Gastrocnemius medialis (tissue), 4 donors: ENCODE measurements around the gene CDK18. TPM values are rescaled to one million over a fixed set of nuclear protein-coding genes. Genes with fewer than 3 reads are reported as not detected.
A peak's percentile ranks its signal among the peaks of the same experiment; 100 is the strongest.

Source experiments
- ATAC-seq, 2 donors: fragments of 150-250 bp; one replicate each; pipeline ENCODE4 v1.9.1; 2016
- DNase-seq, 2 donors: peaks; one replicate each; pipeline ENCODE4 v3.0.0-alpha.2; 2019
- H3K27ac ChIP-seq, 4 donors: fragments of 200-600 bp; sonication (generic); 1 replicate in 1 of 4; 2 replicates in 3 of 4; pipeline ENCODE4 v1.5.1; 2016 to 2018; ENCODE audit warnings: mild to moderate bottlenecking in 2 of 4, moderate library complexity in 1 of 4
- H3K27me3 ChIP-seq, 3 donors: fragments of 200-600 bp; sonication (generic) in 2 of 3; 1 replicate in 1 of 3; 2 replicates in 2 of 3; pipeline versions ENCODE4 v1.5.1 to v1.6.0; 2016 to 2019; ENCODE audit warnings: mild to moderate bottlenecking in 1 of 3, moderate library complexity in 1 of 3
- H3K36me3 ChIP-seq, 2 donors: fragments of 200-600 bp; sonication (generic) in 1 of 2; one replicate each; pipeline ENCODE4 v1.5.1; 2017 to 2018
- H3K4me1 ChIP-seq, 2 donors: fragments of 200-600 bp; sonication (generic) in 1 of 2; one replicate each; pipeline ENCODE4 v1.5.1; 2016 to 2017; ENCODE audit warnings: mild to moderate bottlenecking in 2 of 2
- H3K4me3 ChIP-seq, 4 donors: fragments of 200-600 bp; sonication (generic) in 3 of 4; 1 replicate in 1 of 4; 2 replicates in 3 of 4; pipeline ENCODE4 v1.5.1; 2016 to 2019; ENCODE audit warnings: mild to moderate bottlenecking in 2 of 4
- H3K9me3 ChIP-seq, 3 donors: fragments of 200-600 bp; sonication (generic) in 2 of 3; 1 replicate in 1 of 3; 2 replicates in 2 of 3; pipeline ENCODE4 v1.5.1; 2016 to 2019
- POLR2A ChIP-seq, 2 donors: fragments of 450-650 bp; IDR thresholded peaks; one replicate each; pipeline ENCODE4 v1.6.1; 2017; ENCODE audit warnings: antibody characterized with exemption in 2 of 2, mild to moderate bottlenecking in 2 of 2, moderate library complexity in 2 of 2
- in situ Hi-C, 4 donors: fragments of 200-750 bp; cut with MboI; loops; one replicate each; pipeline versions ENCODE4 v1.15.0 to v1.8.0; 2017; ENCODE audit warnings: low sequenced_read_pairs in 4 of 4
- intact Hi-C: fragments of 100-400 bp; cut with DNase I; formaldehyde crosslinking; loops from one replicate; pipeline ENCODE4 v1.15.1; 2023; ENCODE audit warnings: low total_unique reads
- total RNA-seq, 4 donors: library from RNA; depleted of rRNA; stranded (reverse); fragments of >200 nt; gene quantifications; one replicate each; pipeline versions ENCODE4 v1.1.0 to v1.2.3, GENCODE V29; 2016
- TF ChIP-seq, protein P1 (sequence below), 5 experiments: fragments of 450-650 bp in 3 of 5; fragments of 200-600 bp in 2 of 5; sonication (generic) in 2 of 5; IDR thresholded peaks in 4 of 5; conservative IDR thresholded peaks in 1 of 5; 1 replicate in 4 of 5; 2 replicates in 1 of 5; pipeline ENCODE4 v1.5.1; 2016 to 2019; ENCODE audit warnings: antibody characterized with exemption in 5 of 5, mild to moderate bottlenecking in 3 of 5, moderate library complexity in 3 of 5

CDK18 gene
- 1 to 10 TPM; 1.2 to 4.6 (median 1.5) TPM for total RNA-seq

DNA sequence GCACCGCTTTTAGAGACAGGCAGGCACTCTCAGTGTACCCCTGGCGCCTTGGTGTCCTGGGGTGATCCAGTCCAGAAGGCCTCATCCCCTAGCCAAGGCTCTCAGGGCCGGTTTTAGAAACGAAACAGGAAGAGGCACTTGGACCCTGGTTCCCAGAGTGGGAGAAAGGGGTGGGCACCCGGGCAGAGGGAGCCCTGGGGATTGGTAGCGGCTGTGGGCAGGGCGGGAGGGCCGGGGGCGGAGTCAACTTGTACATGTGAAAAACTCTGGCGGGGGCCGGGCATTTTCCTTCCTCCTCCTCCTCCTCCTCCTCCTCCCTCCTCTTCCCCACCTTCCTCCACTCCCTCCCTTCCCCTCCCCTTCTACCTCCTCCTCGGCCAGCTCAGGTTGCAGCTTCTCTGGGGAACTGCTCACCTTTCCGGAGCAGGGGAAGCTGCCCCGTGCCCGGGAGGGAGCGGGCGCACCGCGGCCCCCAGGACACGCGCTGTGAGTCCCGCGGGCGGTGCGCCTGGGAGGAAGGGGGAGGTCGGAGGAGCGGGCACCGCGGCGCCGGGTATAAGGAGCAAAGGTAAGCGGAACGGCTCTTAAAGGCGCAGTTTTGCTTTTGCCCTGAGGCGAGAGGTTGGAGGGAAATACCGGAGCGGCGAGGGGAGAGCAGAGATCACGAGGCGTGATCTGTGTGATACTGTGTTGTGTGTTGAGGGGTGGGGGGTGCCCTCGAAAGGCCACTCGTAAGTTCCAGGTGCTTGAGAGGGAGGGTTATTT lies at the start of gene CDK18:
TSS of gene CDK18 (plus strand) at position 359 of the 765 bp plus-strand sequence. CDS start 18,499 bp downstream, outside the sequence.
- intact Hi-C loops, result no loop called here
- ATAC-seq, result peak; percentile 29 to 45
- in situ Hi-C loops, result no loop called here
- H3K9me3 ChIP-seq, result no peaks in the 10 kb centered on the region
- no peaks in the 10 kb centered on the region for H3K27me3 ChIP-seq
- H3K4me3 ChIP-seq, result peak within 1 kb of the TSS; percentile 60 to 74 (median 69)
- H3K27ac ChIP-seq, result peak within 1 kb of the TSS in 3 of 4 donors; percentile 36 to 54 (median 46)
- H3K4me1 ChIP-seq, result peaks cover 14 to 18% of the 10 kb centered on the region in 2 donors
- H3K36me3 ChIP-seq, result no peaks in the 10 kb centered on the region
- TF ChIP-seq POLR2A (IDR thresholded peaks at IDR 0.05), result no peak
- TF ChIP-seq, protein P1, sequence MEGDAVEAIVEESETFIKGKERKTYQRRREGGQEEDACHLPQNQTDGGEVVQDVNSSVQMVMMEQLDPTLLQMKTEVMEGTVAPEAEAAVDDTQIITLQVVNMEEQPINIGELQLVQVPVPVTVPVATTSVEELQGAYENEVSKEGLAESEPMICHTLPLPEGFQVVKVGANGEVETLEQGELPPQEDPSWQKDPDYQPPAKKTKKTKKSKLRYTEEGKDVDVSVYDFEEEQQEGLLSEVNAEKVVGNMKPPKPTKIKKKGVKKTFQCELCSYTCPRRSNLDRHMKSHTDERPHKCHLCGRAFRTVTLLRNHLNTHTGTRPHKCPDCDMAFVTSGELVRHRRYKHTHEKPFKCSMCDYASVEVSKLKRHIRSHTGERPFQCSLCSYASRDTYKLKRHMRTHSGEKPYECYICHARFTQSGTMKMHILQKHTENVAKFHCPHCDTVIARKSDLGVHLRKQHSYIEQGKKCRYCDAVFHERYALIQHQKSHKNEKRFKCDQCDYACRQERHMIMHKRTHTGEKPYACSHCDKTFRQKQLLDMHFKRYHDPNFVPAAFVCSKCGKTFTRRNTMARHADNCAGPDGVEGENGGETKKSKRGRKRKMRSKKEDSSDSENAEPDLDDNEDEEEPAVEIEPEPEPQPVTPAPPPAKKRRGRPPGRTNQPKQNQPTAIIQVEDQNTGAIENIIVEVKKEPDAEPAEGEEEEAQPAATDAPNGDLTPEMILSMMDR (IDR thresholded peaks at IDR 0.05 in 4 of 5, conservative IDR thresholded peaks at IDR 0.05 in 1 of 5), result no peak
- DNase-seq, result peak; percentile 25 to 26

DNA sequence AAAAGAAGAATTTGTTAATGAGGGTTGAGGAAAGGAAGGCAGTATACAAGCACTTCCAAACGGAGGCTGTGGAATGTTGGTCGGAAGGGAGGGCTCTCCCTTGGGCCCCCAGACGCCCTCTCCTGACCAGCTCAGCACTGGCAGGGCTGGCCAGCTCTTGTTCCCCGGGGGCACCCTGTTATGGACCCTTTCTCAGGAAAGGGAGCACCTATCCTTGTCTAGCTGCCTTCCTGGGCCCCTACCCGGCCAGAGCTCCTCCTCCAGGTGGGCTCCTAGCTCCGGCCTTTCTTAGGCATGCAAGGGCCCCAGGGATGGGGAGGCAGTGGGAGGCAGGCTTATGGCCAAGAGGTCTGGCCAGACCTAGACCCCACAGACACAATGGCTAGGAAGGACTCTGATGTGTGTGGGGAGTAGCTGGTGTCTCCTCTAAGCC lies 49.5 kb upstream of the CDK18 start:
- ATAC-seq (no peak), DNase-seq (no peak)
- Histone ChIP-seq H3K4me3 (no peak overlapping the region), H3K9me3 (no peaks in the 10 kb centered on the region), H3K4me1 (peaks cover 0 to 9% of the 10 kb centered on the region in 2 donors), H3K27ac (no peak overlapping the region), H3K36me3 (no peaks in the 10 kb centered on the region), H3K27me3 (peaks cover 69 to 76% (median 74%) of the 10 kb centered on the region in 3 donors)
- in situ Hi-C loops (no loop called here), intact Hi-C loops (no loop called here)
- TF ChIP-seq, protein P1 (IDR thresholded peaks at IDR 0.05 in 4 of 5, conservative IDR thresholded peaks at IDR 0.05 in 1 of 5), result no peak
- no peak for TF ChIP-seq POLR2A (IDR thresholded peaks at IDR 0.05)

DNA sequence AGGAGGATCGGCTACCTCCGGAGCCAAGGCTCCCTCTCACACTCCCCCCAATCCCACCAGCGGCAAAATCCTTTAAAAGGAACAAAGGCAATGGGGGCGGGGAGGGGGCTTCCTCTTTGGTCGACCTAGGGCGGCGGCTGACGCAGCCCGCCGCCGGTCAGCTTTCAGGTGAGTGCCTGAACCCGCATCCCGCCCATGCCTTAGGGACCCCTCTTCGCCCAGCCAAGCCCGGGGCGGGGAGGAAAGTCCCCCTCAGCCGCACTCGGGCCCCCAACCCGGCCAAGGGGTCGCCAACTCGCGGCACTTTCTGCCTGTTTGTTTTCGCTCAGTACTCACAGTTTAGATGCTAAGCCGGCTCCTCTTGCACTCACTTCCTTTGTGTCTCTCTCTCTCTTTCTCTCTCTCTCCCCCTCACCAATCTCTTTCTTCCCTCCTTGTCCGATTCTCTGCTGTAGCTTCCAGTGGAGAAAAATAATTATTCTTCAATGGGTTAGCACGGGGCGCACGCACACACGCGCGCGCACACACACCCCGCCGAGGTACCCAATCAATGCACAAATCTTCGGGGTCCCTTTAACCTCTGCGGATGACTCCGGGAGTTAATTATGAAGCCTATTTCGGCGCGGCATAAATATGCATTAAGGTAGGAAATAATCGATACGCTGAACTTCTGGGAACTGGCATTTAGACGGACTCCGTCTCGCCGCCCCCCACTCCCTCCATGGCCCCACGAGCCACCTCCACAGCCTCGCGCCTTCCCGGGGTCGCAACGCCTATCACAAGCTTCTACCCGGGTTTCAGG lies 48.7 kb upstream of the CDK18 start, which contains the start of gene BLACAT1:
TSS of gene BLACAT1 (minus strand) at position 465 of the 802 bp plus-strand sequence.
- in situ Hi-C loops (no loop called here), intact Hi-C loops (no loop called here)
- Histone ChIP-seq H3K9me3 (no peaks in the 10 kb centered on the region), H3K27ac (no peak within 1 kb of the TSS), H3K4me3 (peak within 1 kb of the TSS; percentile 17 to 48 (median 21)), H3K36me3 (no peaks in the 10 kb centered on the region), H3K27me3 (peaks cover 69 to 82% (median 79%) of the 10 kb centered on the region in 3 donors), H3K4me1 (peaks cover 0 to 9% of the 10 kb centered on the region in 2 donors)
- no peak for ATAC-seq
- DNase-seq, result no peak
- TF ChIP-seq, protein P1 (IDR thresholded peaks at IDR 0.05 in 4 of 5, conservative IDR thresholded peaks at IDR 0.05 in 1 of 5), result no peak
- TF ChIP-seq POLR2A (IDR thresholded peaks at IDR 0.05), result no peak

DNA sequence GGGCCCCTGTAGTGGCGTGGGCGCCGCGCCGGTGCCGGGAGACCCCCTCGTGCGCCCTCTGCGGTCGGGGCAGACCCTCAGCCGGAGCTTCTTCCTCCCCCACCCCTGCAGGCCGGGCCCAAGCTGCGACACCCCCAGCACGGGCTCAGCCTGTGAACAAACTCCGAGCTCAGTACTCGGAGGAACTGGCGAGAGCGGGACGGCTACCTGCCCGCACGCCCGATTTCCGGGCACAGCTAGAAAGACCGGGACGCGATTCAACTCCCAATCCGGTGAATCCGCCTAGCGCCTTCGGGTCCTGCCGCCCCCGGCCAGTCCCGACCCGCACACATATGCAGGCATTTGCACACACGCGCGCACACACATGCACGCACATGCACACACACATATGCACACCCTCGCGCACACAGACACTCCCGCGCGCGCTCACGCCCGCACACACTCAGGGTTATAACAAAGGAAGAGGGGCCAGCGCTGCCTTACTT lies 48.0 kb upstream of the CDK18 start:
- Histone ChIP-seq H3K4me3 (peak overlapping the region in 3 of 4 donors; percentile 14 to 48 (median 19)), H3K36me3 (no peaks in the 10 kb centered on the region), H3K4me1 (peaks cover 0 to 9% of the 10 kb centered on the region in 2 donors), H3K27me3 (peaks cover 69 to 84% (median 82%) of the 10 kb centered on the region in 3 donors), H3K9me3 (no peaks in the 10 kb centered on the region), H3K27ac (no peak overlapping the region)
- TF ChIP-seq POLR2A (IDR thresholded peaks at IDR 0.05), result no peak
- TF ChIP-seq, protein P1 (IDR thresholded peaks at IDR 0.05 in 4 of 5, conservative IDR thresholded peaks at IDR 0.05 in 1 of 5), result no peak
- in situ Hi-C loops, result no loop called here
- DNase-seq, result no peak
- intact Hi-C loops, result no loop called here
- ATAC-seq, result no peak
